H7 (cell line): ENCODE data around the gene ICOSLG. TPM values are rescaled to one million over a fixed set of nuclear protein-coding genes. Genes with fewer than 3 reads are reported as not detected.
A peak's percentile ranks its signal among the peaks of the same experiment; 100 is the strongest.
"Not testable (repeated sequence)": the region's sequence is repeated elsewhere in the genome, so short reads cannot be mapped to it uniquely, and the experiment has no call there.

Source experiments
- DNase-seq: peaks from one replicate; pipeline ENCODE4 v3.0.0; 2012
- H3K27me3 ChIP-seq: 2 replicates; pipeline ENCODE4 v1.6.0; 2011; ENCODE audit warnings: mild to moderate bottlenecking, low read length; ENCODE audit not compliant: control insufficient read depth, insufficient read depth
- H3K36me3 ChIP-seq: replicated peaks from 2 replicates; pipeline ENCODE4 v1.5.1; 2011; ENCODE audit warnings: low read length; ENCODE audit not compliant: control insufficient read depth, insufficient read depth
- H3K4me3 ChIP-seq: 2 replicates; pipeline ENCODE4 v1.5.1; 2011; ENCODE audit warnings: low read depth, mild to moderate bottlenecking, control low read depth, low read length, moderate library complexity; ENCODE audit not compliant: insufficient read depth
- total RNA-seq: library from RNA; depleted of rRNA; stranded (reverse); fragments of >200 nt; shearing (Covaris generic); gene quantifications from 2 replicates; pipeline ENCODE4 v1.2.3, GENCODE V29; 2014; rRNA removed

Gene ICOSLG
- total RNA-seq: 0.96 and 1.6 TPM in 2 replicates

- H3K4me3 ChIP-seq, H3K36me3 ChIP-seq, H3K27me3 ChIP-seq, DNase-seq: not testable (repeated sequence)
These were observed at the start of gene ICOSLG for GRCh38 chr21:44240842-44241241. ICOSLG (minus strand) TSS chr21:44240943; CDS start chr21:44240817, 126 bp downstream.

GRCh38 chr21:44289381-44290010 lies 48.8 kb upstream of the ICOSLG start:
- DNase-seq: no peak
- no peak overlapping the region for H3K4me3 ChIP-seq
- peaks cover 7% of the 10 kb centered on the region; the same call in 1 of the 2 replicates for H3K27me3 ChIP-seq
- H3K36me3 ChIP-seq: no peaks in the 10 kb centered on the region

GRCh38 chr21:44288251-44289110 lies 47.7 kb upstream of the ICOSLG start:
- H3K36me3 ChIP-seq: no peaks in the 10 kb centered on the region
- DNase-seq: no peak
- no peak overlapping the region for H3K4me3 ChIP-seq
- peaks cover 7% of the 10 kb centered on the region; the same call in 1 of the 2 replicates for H3K27me3 ChIP-seq

- H3K36me3 ChIP-seq: no peaks in the 10 kb centered on the region
- peak; percentile 77 for DNase-seq
- H3K27me3 ChIP-seq: peaks cover 7% of the 10 kb centered on the region; the same call in 1 of the 2 replicates
- no peak overlapping the region for H3K4me3 ChIP-seq
These were observed 46.2 kb upstream of the ICOSLG start for GRCh38 chr21:44286716-44287632.

- Histone ChIP-seq H3K4me3 (peak overlapping the region; percentile 28; the same call in 1 of the 2 replicates), H3K36me3 (no peaks in the 10 kb centered on the region), H3K27me3 (peaks cover 7% of the 10 kb centered on the region; the same call in 1 of the 2 replicates)
- DNase-seq: no peak
These were observed 45.5 kb upstream of the ICOSLG start for GRCh38 chr21:44286086-44286715.

- peak; percentile 78 for DNase-seq
- Histone ChIP-seq H3K36me3 (no peaks in the 10 kb centered on the region), H3K27me3 (peaks cover 7% of the 10 kb centered on the region; the same call in 1 of the 2 replicates), H3K4me3 (peak within 1 kb of the TSS; percentile 28; the same call in 1 of the 2 replicates)
These were observed 44.6 kb upstream of the ICOSLG start, which contains the start of gene AIRE for GRCh38 chr21:44285138-44285992. AIRE (plus strand) TSS chr21:44285876; CDS start chr21:44286007, 131 bp downstream.

- Histone ChIP-seq H3K4me3 (no peak overlapping the region), H3K36me3 (no peaks in the 10 kb centered on the region), H3K27me3 (peaks cover 7% of the 10 kb centered on the region; the same call in 1 of the 2 replicates)
- no peak for DNase-seq
These were observed 43.2 kb upstream of the ICOSLG start for GRCh38 chr21:44283948-44284347.

GRCh38 chr21:44283211-44283785 lies 42.6 kb upstream of the ICOSLG start:
- not testable (repeated sequence) for H3K27me3 ChIP-seq, DNase-seq, H3K4me3 ChIP-seq, H3K36me3 ChIP-seq

GRCh38 chr21:44282370-44282769 lies 41.6 kb upstream of the ICOSLG start:
- DNase-seq: no peak
- Histone ChIP-seq H3K4me3 (no peak overlapping the region), H3K36me3 (no peaks in the 10 kb centered on the region), H3K27me3 (peaks cover 7% of the 10 kb centered on the region; the same call in 1 of the 2 replicates)

GRCh38 chr21:44281801-44282200 lies 41.1 kb upstream of the ICOSLG start:
- Histone ChIP-seq H3K4me3 (no peak overlapping the region), H3K27me3 (peaks cover 7% of the 10 kb centered on the region; the same call in 1 of the 2 replicates), H3K36me3 (no peaks in the 10 kb centered on the region)
- DNase-seq: no peak

GRCh38 chr21:44279354-44280260 lies 38.9 kb upstream of the ICOSLG start:
- H3K27me3 ChIP-seq: no peaks in the 10 kb centered on the region; the same call in 1 of the 2 replicates
- H3K4me3 ChIP-seq: no peak overlapping the region
- H3K36me3 ChIP-seq: no peaks in the 10 kb centered on the region
- no peak for DNase-seq

GRCh38 chr21:44275041-44275440 lies 34.3 kb upstream of the ICOSLG start:
- DNase-seq: no peak
- H3K4me3 ChIP-seq: no peak overlapping the region

More at GRCh38 chr21:44275041-44275440, 34.3 kb upstream of the ICOSLG start:
- H3K36me3 ChIP-seq: no peaks in the 10 kb centered on the region
- no peaks in the 10 kb centered on the region for H3K27me3 ChIP-seq
